HEK293T (cell line): ENCODE measurements around the gene CHMP6.

Source experiments
- BHLHE40 ChIP-seq: fragments of 450-650 bp; IDR thresholded peaks from 2 replicates; pipeline ENCODE4 v1.6.1; 2016; ENCODE audit warnings: mild to moderate bottlenecking, moderate library complexity, borderline replicate concordance
- CTBP1 ChIP-seq: fragments of 450-650 bp; IDR thresholded peaks from 2 replicates; pipeline ENCODE4 v1.6.1; 2016; ENCODE audit warnings: borderline replicate concordance
- ELF4 ChIP-seq: fragments of 450-650 bp; IDR thresholded peaks from 2 replicates; pipeline ENCODE4 v1.6.1; 2017; ENCODE audit warnings: antibody characterized with exemption
- FOXA1 ChIP-seq: fragments of 450-650 bp; IDR thresholded peaks from 2 replicates; pipeline ENCODE4 v1.6.1; 2016; ENCODE audit warnings: mild to moderate bottlenecking
- FOXK2 ChIP-seq: fragments of 450-650 bp; IDR thresholded peaks from 2 replicates; pipeline ENCODE4 v1.6.1; 2016; ENCODE audit warnings: mild to moderate bottlenecking
- FOXM1 ChIP-seq: fragments of 450-650 bp; IDR thresholded peaks from 2 replicates; pipeline ENCODE4 v1.6.1; 2017; ENCODE audit warnings: mild to moderate bottlenecking, borderline replicate concordance
- L3MBTL2 ChIP-seq: fragments of 450-650 bp; conservative IDR thresholded peaks from 2 replicates; pipeline ENCODE4 v1.6.1; 2016; ENCODE audit warnings: mild to moderate bottlenecking
- LEF1 ChIP-seq: fragments of 450-650 bp; IDR thresholded peaks from 2 replicates; pipeline ENCODE4 v1.6.1; 2017; ENCODE audit warnings: mild to moderate bottlenecking, borderline replicate concordance
- NFRKB ChIP-seq: fragments of 450-650 bp; IDR thresholded peaks from 2 replicates; pipeline ENCODE4 v1.6.1; 2016; ENCODE audit warnings: mild to moderate bottlenecking, moderate library complexity
- SP1 ChIP-seq: fragments of 450-650 bp; IDR thresholded peaks from 2 replicates; pipeline ENCODE4 v1.6.1; 2017
- SUZ12 ChIP-seq: fragments of 450-650 bp; IDR thresholded peaks from 2 replicates; pipeline ENCODE4 v1.6.1; 2016; ENCODE audit warnings: mild to moderate bottlenecking
- TARDBP ChIP-seq: fragments of 450-650 bp; IDR thresholded peaks from 2 replicates; pipeline ENCODE4 v1.6.1; 2016
- ZNF384 ChIP-seq: fragments of 450-650 bp; IDR thresholded peaks from 2 replicates; pipeline ENCODE4 v1.6.1; 2016
- TF ChIP-seq, protein P1 (sequence below): fragments of 450-650 bp; IDR thresholded peaks from 2 replicates; pipeline ENCODE4 v1.6.1; 2016

DNA sequence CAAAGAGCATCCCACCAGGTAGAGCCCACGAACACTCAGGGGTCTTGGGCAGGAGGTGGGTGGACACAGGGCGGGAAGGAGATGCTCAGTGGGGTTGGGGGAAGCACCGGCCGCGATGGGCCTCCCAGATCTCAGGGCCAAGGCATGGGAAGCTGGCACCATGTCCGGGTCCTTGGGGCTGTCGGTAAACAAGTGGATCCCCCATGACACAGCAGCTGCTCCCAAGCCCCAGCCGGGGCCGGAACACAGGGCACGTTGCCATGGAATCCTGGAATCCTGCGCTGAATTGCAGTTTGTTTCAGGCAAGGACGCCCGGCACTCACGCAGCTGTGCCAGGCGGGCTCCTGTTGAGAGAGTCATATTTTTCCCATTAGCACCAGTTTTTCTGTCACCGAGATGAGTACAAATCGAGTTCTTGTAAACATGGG lies 23.0 kb upstream of the CHMP6 start:
- TF ChIP-seq FOXA1 (no peak), CTBP1 (no peak), ELF4 (no peak), FOXK2 (no peak), NFRKB (no peak), SP1 (no peak), BHLHE40 (no peak), TARDBP (no peak), LEF1 (no peak), FOXM1 (no peak), SUZ12 (no peak), ZNF384 (no peak), L3MBTL2 (no peak)
- TF ChIP-seq, protein P1, sequence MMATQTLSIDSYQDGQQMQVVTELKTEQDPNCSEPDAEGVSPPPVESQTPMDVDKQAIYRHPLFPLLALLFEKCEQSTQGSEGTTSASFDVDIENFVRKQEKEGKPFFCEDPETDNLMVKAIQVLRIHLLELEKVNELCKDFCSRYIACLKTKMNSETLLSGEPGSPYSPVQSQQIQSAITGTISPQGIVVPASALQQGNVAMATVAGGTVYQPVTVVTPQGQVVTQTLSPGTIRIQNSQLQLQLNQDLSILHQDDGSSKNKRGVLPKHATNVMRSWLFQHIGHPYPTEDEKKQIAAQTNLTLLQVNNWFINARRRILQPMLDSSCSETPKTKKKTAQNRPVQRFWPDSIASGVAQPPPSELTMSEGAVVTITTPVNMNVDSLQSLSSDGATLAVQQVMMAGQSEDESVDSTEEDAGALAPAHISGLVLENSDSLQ, result no peak
